GM06990 (cell line): ENCODE data around the gene SLC8A3.

Experiments
- DNase-seq: peaks from one replicate; pipeline ENCODE4 v3.0.0-alpha.2; 2011; ENCODE audit not compliant: insufficient read length; ENCODE audit errors: extremely low read depth
- H3K27me3 ChIP-seq: replicated peaks from 2 replicates; pipeline ENCODE4 v1.6.0; 2011; ENCODE audit warnings: low read length; ENCODE audit not compliant: control insufficient read depth, insufficient read depth
- H3K36me3 ChIP-seq: 2 replicates; pipeline ENCODE4 v1.5.1; 2011; ENCODE audit warnings: low read length; ENCODE audit not compliant: control insufficient read depth, insufficient read depth
- H3K4me3 ChIP-seq: replicated peaks from 2 replicates; pipeline ENCODE4 v1.5.1; 2011; ENCODE audit warnings: low read depth, mild to moderate bottlenecking, control low read depth, low read length
- TF ChIP-seq, protein P1 (sequence below): IDR thresholded peaks from 2 replicates; pipeline ENCODE4 v1.5.1; 2011; ENCODE audit warnings: low read length, control low read depth, mild to moderate bottlenecking, inconsistent platforms; ENCODE audit not compliant: insufficient read depth, poor library complexity, severe bottlenecking

The SLC8A3 gene

DNA sequence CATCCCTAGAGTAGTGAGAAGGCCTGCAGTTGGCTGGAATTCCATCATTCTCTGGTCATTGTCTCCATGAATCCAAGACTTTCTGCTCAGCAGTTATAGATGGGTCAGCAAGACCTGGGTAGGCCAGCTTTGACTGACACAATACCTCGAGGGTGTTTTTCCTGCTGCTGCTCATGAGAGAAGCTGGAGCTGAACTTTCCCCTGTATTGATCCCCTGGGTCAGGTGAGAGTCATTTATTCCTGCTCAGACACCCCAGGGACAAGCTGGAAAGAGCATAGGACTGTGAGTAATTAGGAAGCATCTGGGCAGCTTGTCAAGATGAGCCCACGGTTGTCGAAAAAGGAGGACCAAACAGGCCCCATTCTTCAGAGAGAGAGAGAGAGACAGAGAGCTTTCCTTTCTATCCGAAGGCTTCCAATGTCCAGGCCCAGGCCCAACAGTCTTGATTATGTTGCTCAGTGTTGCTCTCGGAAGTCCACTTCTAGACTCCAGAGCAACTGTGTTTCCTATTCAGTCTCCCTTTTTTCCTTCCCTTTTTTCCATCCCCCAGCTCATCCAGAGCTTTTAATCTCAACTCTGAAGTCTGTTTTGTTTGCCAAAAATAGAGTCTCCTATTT, 131.1 kb downstream of the SLC8A3 start:
- H3K4me3 ChIP-seq: no peak overlapping the region
- TF ChIP-seq, protein P1, sequence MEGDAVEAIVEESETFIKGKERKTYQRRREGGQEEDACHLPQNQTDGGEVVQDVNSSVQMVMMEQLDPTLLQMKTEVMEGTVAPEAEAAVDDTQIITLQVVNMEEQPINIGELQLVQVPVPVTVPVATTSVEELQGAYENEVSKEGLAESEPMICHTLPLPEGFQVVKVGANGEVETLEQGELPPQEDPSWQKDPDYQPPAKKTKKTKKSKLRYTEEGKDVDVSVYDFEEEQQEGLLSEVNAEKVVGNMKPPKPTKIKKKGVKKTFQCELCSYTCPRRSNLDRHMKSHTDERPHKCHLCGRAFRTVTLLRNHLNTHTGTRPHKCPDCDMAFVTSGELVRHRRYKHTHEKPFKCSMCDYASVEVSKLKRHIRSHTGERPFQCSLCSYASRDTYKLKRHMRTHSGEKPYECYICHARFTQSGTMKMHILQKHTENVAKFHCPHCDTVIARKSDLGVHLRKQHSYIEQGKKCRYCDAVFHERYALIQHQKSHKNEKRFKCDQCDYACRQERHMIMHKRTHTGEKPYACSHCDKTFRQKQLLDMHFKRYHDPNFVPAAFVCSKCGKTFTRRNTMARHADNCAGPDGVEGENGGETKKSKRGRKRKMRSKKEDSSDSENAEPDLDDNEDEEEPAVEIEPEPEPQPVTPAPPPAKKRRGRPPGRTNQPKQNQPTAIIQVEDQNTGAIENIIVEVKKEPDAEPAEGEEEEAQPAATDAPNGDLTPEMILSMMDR: no peak
- DNase-seq: no peak
- H3K36me3 ChIP-seq: no peaks in the 10 kb centered on the region
- H3K27me3 ChIP-seq: no peaks in the 10 kb centered on the region; the same call in 1 of the 2 replicates

GRCh38 chr14:70052990-70053389, 135.8 kb downstream of the SLC8A3 start:
- TF ChIP-seq, protein P1: no peak
- no peak for DNase-seq

DNA sequence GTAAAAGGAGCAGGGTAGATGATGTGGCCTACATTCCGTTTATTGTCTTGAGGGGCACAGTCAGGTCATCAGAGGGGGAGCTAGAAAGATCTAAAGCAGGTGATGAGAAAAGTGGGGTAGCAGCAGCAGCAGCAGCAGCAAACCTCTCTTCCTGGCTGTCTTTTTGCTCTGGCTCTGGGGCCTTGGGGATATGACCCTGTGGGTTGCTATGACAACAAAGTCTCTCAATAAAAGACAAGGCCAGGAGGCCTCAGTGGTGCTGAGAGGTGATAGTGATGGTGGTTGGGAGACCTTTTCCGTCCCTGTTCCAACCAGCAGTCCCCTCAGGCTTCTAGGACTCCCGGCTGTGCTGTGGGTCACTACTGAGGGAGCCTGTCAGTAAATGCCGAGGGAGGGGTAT, 138.6 kb downstream of the SLC8A3 start:
- Histone ChIP-seq H3K27me3 (no peaks in the 10 kb centered on the region), H3K36me3 (no peaks in the 10 kb centered on the region), H3K4me3 (no peak overlapping the region)
- TF ChIP-seq, protein P1: no peak
- no peak for DNase-seq

More at GRCh38 chr14:70052990-70053389, 135.8 kb downstream of the SLC8A3 start:
- H3K4me3 ChIP-seq: no peak overlapping the region
- no peaks in the 10 kb centered on the region for H3K36me3 ChIP-seq
- no peaks in the 10 kb centered on the region; the same call in 1 of the 2 replicates for H3K27me3 ChIP-seq

- no peaks in the 10 kb centered on the region for H3K27me3 ChIP-seq
- H3K36me3 ChIP-seq: no peaks in the 10 kb centered on the region
- TF ChIP-seq, protein P1: no peak
- H3K4me3 ChIP-seq: no peak overlapping the region
- no peak for DNase-seq
Measured at GRCh38 chr14:70049605-70050004, 139.1 kb downstream of the SLC8A3 start.

GRCh38 chr14:70048313-70048654, 140.5 kb downstream of the SLC8A3 start:
- Histone ChIP-seq H3K27me3 (no peaks in the 10 kb centered on the region), H3K4me3 (no peak overlapping the region), H3K36me3 (no peaks in the 10 kb centered on the region)
- DNase-seq: no peak
- TF ChIP-seq, protein P1: no peak
